H9 (cell line): ENCODE results near the gene PLEKHA5. TPM values are rescaled to one million over a fixed set of nuclear protein-coding genes. Genes with fewer than 3 reads are reported as not detected.

ENCODE experiments used
- DNase-seq: peaks from one replicate; pipeline ENCODE4 v3.0.0-alpha.2; 2017
- H2AFZ ChIP-seq: one replicate; pipeline ENCODE4 v1.6.1; 2013; ENCODE audit warnings: mild to moderate bottlenecking, low read length, control low read depth, moderate library complexity
- H2AK5ac ChIP-seq: 2 replicates; pipeline ENCODE4 v1.6.1; 2013; ENCODE audit warnings: low read length, control low read depth, mixed read lengths; ENCODE audit not compliant: insufficient read length
- H2BK120ac ChIP-seq: one replicate; pipeline ENCODE4 v1.6.1; 2013; ENCODE audit warnings: low read depth, mild to moderate bottlenecking, low read length, control low read depth, inconsistent platforms; ENCODE audit not compliant: poor library complexity, severe bottlenecking
- H2BK12ac ChIP-seq: 2 replicates; pipeline ENCODE4 v1.6.1; 2013; ENCODE audit warnings: low read length, control low read depth, mixed read lengths, low read depth; ENCODE audit not compliant: insufficient read length
- H2BK15ac ChIP-seq: 2 replicates; pipeline ENCODE4 v1.6.1; 2013; ENCODE audit warnings: low read depth, low read length, control low read depth
- H2BK20ac ChIP-seq: one replicate; pipeline ENCODE4 v1.6.1; 2013; ENCODE audit warnings: low read depth, mild to moderate bottlenecking, low read length, control low read depth, inconsistent platforms; ENCODE audit not compliant: poor library complexity, severe bottlenecking
- H2BK5ac ChIP-seq: 2 replicates; pipeline ENCODE4 v1.6.1; 2013; ENCODE audit warnings: low read length, control low read depth, mixed read lengths; ENCODE audit not compliant: insufficient read length
- H3K14ac ChIP-seq: 2 replicates; pipeline ENCODE4 v1.6.1; 2013; ENCODE audit warnings: low read length, control low read depth; ENCODE audit not compliant: insufficient read depth
- H3K18ac ChIP-seq: 2 replicates; pipeline ENCODE4 v1.6.1; 2013; ENCODE audit warnings: low read depth, mild to moderate bottlenecking, mixed read lengths, low read length, control low read depth; ENCODE audit not compliant: insufficient read length
- H3K23ac ChIP-seq: 2 replicates; pipeline ENCODE4 v1.6.1; 2013; ENCODE audit warnings: low read length, control low read depth, mixed read lengths, low read depth; ENCODE audit not compliant: insufficient read length
- H3K23me2 ChIP-seq: 2 replicates; pipeline ENCODE4 v1.6.1; 2013; ENCODE audit warnings: low read depth, mild to moderate bottlenecking, mixed read lengths, low read length, control low read depth; ENCODE audit not compliant: insufficient read length, poor library complexity, severe bottlenecking
- H3K27ac ChIP-seq: 2 replicates; pipeline ENCODE4 v1.5.1; 2013; ENCODE audit warnings: low read length, control low read depth, mixed read lengths, low read depth; ENCODE audit not compliant: insufficient read length
- H3K27me3 ChIP-seq: 2 replicates; pipeline ENCODE4 v1.6.1; 2013; ENCODE audit warnings: low read length, control low read depth, inconsistent platforms; ENCODE audit not compliant: insufficient read depth
- H3K4ac ChIP-seq: 2 replicates; pipeline ENCODE4 v1.6.1; 2013; ENCODE audit warnings: low read depth, mild to moderate bottlenecking, control low read depth, inconsistent platforms, low read length, moderate library complexity
- H3K4me1 ChIP-seq: 2 replicates; pipeline ENCODE4 v1.6.1; 2013; ENCODE audit warnings: low read length, control low read depth, inconsistent platforms; ENCODE audit not compliant: insufficient read depth
- H3K4me2 ChIP-seq: 2 replicates; pipeline ENCODE4 v1.6.1; 2013; ENCODE audit warnings: low read length, control low read depth, mixed read lengths; ENCODE audit not compliant: insufficient read length, insufficient read depth
- H3K56ac ChIP-seq: 2 replicates; pipeline ENCODE4 v1.6.1; 2013; ENCODE audit warnings: low read depth, mild to moderate bottlenecking, mixed read lengths, low read length, control low read depth; ENCODE audit not compliant: insufficient read length
- H3K79me1 ChIP-seq: 2 replicates; pipeline ENCODE4 v1.6.1; 2013; ENCODE audit warnings: low read depth, mild to moderate bottlenecking, moderate library complexity, low read length, control low read depth, inconsistent platforms; ENCODE audit not compliant: insufficient read depth, poor library complexity, severe bottlenecking
- H3K79me2 ChIP-seq: 2 replicates; pipeline ENCODE4 v1.6.1; 2013; ENCODE audit warnings: low read length, control low read depth, inconsistent platforms; ENCODE audit not compliant: insufficient read depth
- H3K9ac ChIP-seq: 2 replicates; pipeline ENCODE4 v1.6.1; 2013; ENCODE audit warnings: low read length, control low read depth, mixed read lengths; ENCODE audit not compliant: insufficient read length; ENCODE audit errors: extremely low read depth
- H3K9me3 ChIP-seq: one replicate; pipeline ENCODE4 v1.6.1; 2013; ENCODE audit warnings: low read depth, low read length, inconsistent platforms; ENCODE audit not compliant: control insufficient read depth
- H3T11ph ChIP-seq: one replicate; pipeline ENCODE4 v1.6.1; 2013; ENCODE audit warnings: mild to moderate bottlenecking, low read length, control low read depth, inconsistent platforms
- H4K20me1 ChIP-seq: one replicate; pipeline ENCODE4 v1.6.1; 2013; ENCODE audit not compliant: control insufficient read depth, insufficient read length, insufficient read depth
- H4K5ac ChIP-seq: 2 replicates; pipeline ENCODE4 v1.6.1; 2013; ENCODE audit warnings: low read depth, mild to moderate bottlenecking, mixed read lengths, low read length, control low read depth; ENCODE audit not compliant: insufficient read length
- H4K8ac ChIP-seq: replicated peaks from 2 replicates; pipeline ENCODE4 v1.6.1; 2013; ENCODE audit warnings: low read length, control low read depth, mixed read lengths, low read depth; ENCODE audit not compliant: insufficient read length
- H4K91ac ChIP-seq: 2 replicates; pipeline ENCODE4 v1.6.1; 2013; ENCODE audit warnings: low read depth, mild to moderate bottlenecking, moderate library complexity, mixed read lengths, low read length, control low read depth; ENCODE audit not compliant: insufficient read length
- H3K27ac Mint-ChIP-seq, 3 experiments: 2 replicates in 2 of 3; 3 replicates in 1 of 3; pipeline ENCODE4 v1.8.0; 2020 to 2021; ENCODE audit warnings: mixed read lengths in 3 of 3, mild to moderate bottlenecking in 1 of 3, moderate library complexity in 1 of 3
- H3K27me3 Mint-ChIP-seq: 2 replicates; pipeline ENCODE4 v1.8.0; 2021; ENCODE audit warnings: low read depth, mild to moderate bottlenecking, moderate library complexity, mixed read lengths
- H3K36me3 Mint-ChIP-seq, 3 experiments: 2 replicates in 2 of 3; 3 replicates in 1 of 3; pipeline ENCODE4 v1.8.0; 2020 to 2021; ENCODE audit warnings: low read depth in 3 of 3, mixed read lengths in 3 of 3; ENCODE audit not compliant: insufficient read depth in 1 of 3
- H3K4me1 Mint-ChIP-seq, 2 experiments: 2 replicates each; pipeline ENCODE4 v1.8.0; 2020; ENCODE audit warnings: mixed read lengths in 2 of 2
- H3K4me3 Mint-ChIP-seq, 2 experiments: 2 replicates in 1 of 2; 3 replicates in 1 of 2; pipeline ENCODE4 v1.8.0; 2020 to 2021; ENCODE audit warnings: mild to moderate bottlenecking in 2 of 2, mixed read lengths in 2 of 2, moderate library complexity in 1 of 2
- H3K9me3 Mint-ChIP-seq, 2 experiments: 2 replicates in 1 of 2; 3 replicates in 1 of 2; pipeline ENCODE4 v1.8.0; 2020; ENCODE audit warnings: mild to moderate bottlenecking in 2 of 2, mixed read lengths in 2 of 2, moderate library complexity in 1 of 2
- WGBS: extraction: QIAGEN DNeasy Blood & Tissue Kit; methylation state at CpG from one replicate; pipeline ENCODE4 v1.1.7; 2013; ENCODE audit warnings: missing lambda C conversion rate, low lambda C conversion rate, mixed read lengths; ENCODE audit not compliant: insufficient read length; ENCODE audit errors: extremely low coverage; 5-methylcytosine and 5-hydroxymethylcytosine counted together
- total RNA-seq: library from RNA; stranded (reverse); gene quantifications from 2 replicates; pipeline ENCODE4 v1.2.1, GENCODE V29; 2021
- TF ChIP-seq, protein P1 (sequence below): fragments of 200-600 bp; sonication (generic); conservative IDR thresholded peaks from 3 replicates; pipeline ENCODE4 v1.8.0; 2021; ENCODE audit warnings: antibody characterized with exemption, mild to moderate bottlenecking

PLEKHA5 gene
- total RNA-seq, 1 experiment from 2014 or later, result 86.7 TPM

DNA sequence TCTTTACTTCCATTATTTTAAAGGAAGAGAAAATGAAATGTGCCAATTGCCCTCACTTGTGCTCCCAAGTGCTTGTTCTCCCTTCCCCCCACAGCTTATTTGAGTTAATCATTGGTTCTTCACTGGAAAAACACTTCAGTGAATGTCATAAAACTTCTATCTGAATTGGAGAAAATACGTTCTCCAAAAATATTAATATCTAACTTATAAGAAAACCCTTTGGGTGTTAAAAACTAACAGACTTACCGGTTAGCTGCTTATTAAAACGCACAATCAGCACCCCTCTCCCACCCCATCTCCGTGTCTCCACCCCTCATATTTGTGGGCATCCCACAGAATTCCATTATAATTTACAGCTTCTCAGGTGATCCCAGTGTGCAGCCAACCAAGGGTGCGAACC lies 31.7 kb downstream of the PLEKHA5 start:
- no peaks in the 10 kb centered on the region for H3K9me3 ChIP-seq
- Mint-ChIP-seq H3K27me3 (no peaks in the 10 kb centered on the region), H3K9me3 (no peaks in the 10 kb centered on the region), H3K4me3 (no peak overlapping the region), H3K36me3 (peaks cover 2 to 21% (median 19%) of the 10 kb centered on the region in 3 experiments; a peak in 6 of 7 replicates), H3K27ac (peak overlapping the region in 1 of 3 experiments; percentile 48; a peak in 2 of 7 replicates), H3K4me1 (peaks cover 22 to 27% of the 10 kb centered on the region in 2 experiments)
- no peak overlapping the region for H4K91ac ChIP-seq
- no peak overlapping the region for H3K14ac ChIP-seq
- no peaks in the 10 kb centered on the region for H4K20me1 ChIP-seq
- H2BK120ac ChIP-seq, result no peak overlapping the region
- peaks cover 5% of the 10 kb centered on the region; the same call in 1 of the 2 replicates for H3K79me2 ChIP-seq
- no peak overlapping the region for H3T11ph ChIP-seq
- peaks cover 3% of the 10 kb centered on the region; the same call in 1 of the 2 replicates for H3K4me1 ChIP-seq
- no peak overlapping the region for H2BK15ac ChIP-seq
- no peak overlapping the region for H4K8ac ChIP-seq
- no CpG with 5 or more reads among the region's 5 CpGs for WGBS
- no peak overlapping the region for H3K56ac ChIP-seq
- H2BK5ac ChIP-seq, result no peak overlapping the region
- H3K23ac ChIP-seq, result no peak overlapping the region
- H3K79me1 ChIP-seq, result no peaks in the 10 kb centered on the region
- no peak overlapping the region for H3K27ac ChIP-seq
- H3K18ac ChIP-seq, result no peak overlapping the region
- H2BK20ac ChIP-seq, result no peak overlapping the region
- DNase-seq, result no peak
- H4K5ac ChIP-seq, result no peak overlapping the region
- no peak overlapping the region for H3K4me2 ChIP-seq
- no peaks in the 10 kb centered on the region for H3K27me3 ChIP-seq
- H3K4ac ChIP-seq, result no peak overlapping the region
- H3K23me2 ChIP-seq, result no peaks in the 10 kb centered on the region
- H3K9ac ChIP-seq, result no peak overlapping the region
- TF ChIP-seq, protein P1, sequence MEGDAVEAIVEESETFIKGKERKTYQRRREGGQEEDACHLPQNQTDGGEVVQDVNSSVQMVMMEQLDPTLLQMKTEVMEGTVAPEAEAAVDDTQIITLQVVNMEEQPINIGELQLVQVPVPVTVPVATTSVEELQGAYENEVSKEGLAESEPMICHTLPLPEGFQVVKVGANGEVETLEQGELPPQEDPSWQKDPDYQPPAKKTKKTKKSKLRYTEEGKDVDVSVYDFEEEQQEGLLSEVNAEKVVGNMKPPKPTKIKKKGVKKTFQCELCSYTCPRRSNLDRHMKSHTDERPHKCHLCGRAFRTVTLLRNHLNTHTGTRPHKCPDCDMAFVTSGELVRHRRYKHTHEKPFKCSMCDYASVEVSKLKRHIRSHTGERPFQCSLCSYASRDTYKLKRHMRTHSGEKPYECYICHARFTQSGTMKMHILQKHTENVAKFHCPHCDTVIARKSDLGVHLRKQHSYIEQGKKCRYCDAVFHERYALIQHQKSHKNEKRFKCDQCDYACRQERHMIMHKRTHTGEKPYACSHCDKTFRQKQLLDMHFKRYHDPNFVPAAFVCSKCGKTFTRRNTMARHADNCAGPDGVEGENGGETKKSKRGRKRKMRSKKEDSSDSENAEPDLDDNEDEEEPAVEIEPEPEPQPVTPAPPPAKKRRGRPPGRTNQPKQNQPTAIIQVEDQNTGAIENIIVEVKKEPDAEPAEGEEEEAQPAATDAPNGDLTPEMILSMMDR, result no peak
- no peak overlapping the region for H2AK5ac ChIP-seq
- H2BK12ac ChIP-seq, result no peak overlapping the region
- H2AFZ ChIP-seq, result no peak overlapping the region
